CD4-positive, alpha-beta T cell treated with Interferon gamma for 1 hour (primary cell): Measurements from ENCODE around the gene RAC2.

Experiments
- DNase-seq: peaks from one replicate; pipeline ENCODE4 v3.0.0-alpha.2; 2020

Gene RAC2

GRCh38 chr22:37215890-37216289 is 28.2 kb downstream of the RAC2 start:
- DNase-seq = no peak

GRCh38 chr22:37214731-37215030 is 29.4 kb downstream of the RAC2 start:
- no peak for DNase-seq

- DNase-seq = no peak
These were observed 29.9 kb downstream of the RAC2 start for GRCh38 chr22:37213941-37214730.

- no peak for DNase-seq
These were observed 30.7 kb downstream of the RAC2 start for GRCh38 chr22:37213218-37213855.

- DNase-seq = no peak
These were observed 31.7 kb downstream of the RAC2 start, which contains the start of gene SSTR3 for GRCh38 chr22:37212174-37212906. Gene SSTR3, minus strand, starts transcription at chr22:37212477. Its CDS starts 4,674 bp downstream, at chr22:37207803.

GRCh38 chr22:37211866-37212173 is 32.2 kb downstream of the RAC2 start:
- no peak for DNase-seq

- DNase-seq = no peak
These were observed 32.8 kb downstream of the RAC2 start for GRCh38 chr22:37211075-37211865.

- DNase-seq = no peak
These were observed 33.8 kb downstream of the RAC2 start for GRCh38 chr22:37210041-37210803.

- no peak for DNase-seq
These were observed 34.8 kb downstream of the RAC2 start for GRCh38 chr22:37209140-37209845.

GRCh38 chr22:37208401-37209139 is 35.5 kb downstream of the RAC2 start:
- DNase-seq = no peak

- DNase-seq = peak; percentile 42
These were observed 36.1 kb downstream of the RAC2 start for GRCh38 chr22:37207981-37208380.

GRCh38 chr22:37206841-37207821 is 36.9 kb downstream of the RAC2 start:
- no peak for DNase-seq

GRCh38 chr22:37206118-37206840 is 37.8 kb downstream of the RAC2 start:
- no peak for DNase-seq

- no peak for DNase-seq
These were observed 39.0 kb downstream of the RAC2 start for GRCh38 chr22:37205046-37205445.

- DNase-seq = no peak
These were observed 39.9 kb downstream of the RAC2 start for GRCh38 chr22:37204045-37204655.

GRCh38 chr22:37203354-37204044 is 40.6 kb downstream of the RAC2 start:
- no peak for DNase-seq

- DNase-seq = no peak
These were observed 41.4 kb downstream of the RAC2 start for GRCh38 chr22:37202716-37203115.

GRCh38 chr22:37202001-37202555 is 42.0 kb downstream of the RAC2 start:
- DNase-seq = no peak
